ENCODE measurements around the gene ANGPTL3.

ANGPTL3 gene

DNA sequence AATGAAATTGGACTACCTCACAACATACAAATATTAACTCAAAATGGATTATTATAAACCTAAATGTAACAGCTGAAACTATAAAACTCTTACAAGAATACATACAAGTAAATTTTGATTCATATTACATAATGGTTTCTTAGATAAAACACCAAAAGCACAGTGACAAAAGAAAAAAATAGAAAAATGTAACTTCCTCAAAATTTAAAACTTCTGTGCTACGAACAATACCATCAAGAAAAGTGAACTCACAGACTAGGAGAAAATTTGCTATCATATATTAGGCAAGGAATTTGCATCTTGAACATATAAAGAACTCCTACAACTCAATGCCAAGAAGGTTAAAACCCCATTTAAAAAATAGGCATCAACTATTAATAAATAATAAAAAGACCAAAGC is 31.2 kb downstream of the ANGPTL3 start:
- DNase-seq: no peak

DNA sequence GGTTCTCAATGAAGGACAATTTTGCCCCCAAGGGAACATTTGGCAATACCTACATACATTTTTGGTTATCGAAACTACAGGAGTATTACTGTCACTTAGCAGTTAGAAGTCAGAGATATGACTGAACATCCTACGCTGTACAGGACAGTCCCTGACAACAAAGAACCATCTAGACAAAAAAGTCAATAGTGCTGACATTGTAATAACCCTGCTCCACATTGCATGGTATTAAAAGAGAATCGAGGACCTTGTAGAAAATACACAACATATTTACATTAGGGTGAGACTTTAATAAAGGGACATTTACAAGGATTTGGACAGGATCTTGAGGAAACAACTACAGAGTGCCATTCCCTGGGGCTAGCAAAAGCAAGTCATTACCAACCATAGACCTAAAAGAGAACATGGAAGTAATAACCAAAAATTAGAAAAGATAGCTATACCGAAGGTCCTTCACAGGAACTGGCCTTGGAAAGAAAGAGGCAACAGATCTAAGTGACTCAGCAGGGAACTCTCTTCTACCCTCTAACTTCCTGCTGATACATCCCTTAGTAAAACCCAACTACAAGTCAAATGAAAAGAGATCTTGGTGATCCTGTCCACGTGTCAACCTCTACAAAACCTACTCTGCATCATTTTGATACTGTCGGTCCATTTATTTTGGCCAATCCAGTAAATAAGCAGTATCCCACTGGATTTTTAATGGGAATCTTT is 40.2 kb downstream of the ANGPTL3 start:
- DNase-seq: no peak

DNA sequence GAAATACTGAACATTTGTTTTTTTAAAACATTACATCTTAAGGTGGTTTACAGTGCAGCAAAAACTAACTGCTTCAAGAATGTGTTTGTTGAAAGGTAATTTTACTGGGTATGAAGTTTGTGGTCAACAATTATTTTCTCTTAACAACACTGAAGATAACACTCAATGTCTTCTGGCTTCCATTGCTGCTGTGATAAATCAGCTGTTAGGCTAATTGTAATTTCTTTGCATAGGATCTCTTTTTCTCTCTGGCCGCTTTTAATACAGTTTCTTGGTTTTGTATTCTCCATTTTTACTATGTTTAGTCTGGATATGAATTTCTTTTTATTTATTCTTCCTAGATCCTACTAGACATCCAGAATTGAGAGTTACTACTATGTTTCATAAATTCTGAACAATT is 46.0 kb downstream of the ANGPTL3 start:
- DNase-seq: no peak

DNA sequence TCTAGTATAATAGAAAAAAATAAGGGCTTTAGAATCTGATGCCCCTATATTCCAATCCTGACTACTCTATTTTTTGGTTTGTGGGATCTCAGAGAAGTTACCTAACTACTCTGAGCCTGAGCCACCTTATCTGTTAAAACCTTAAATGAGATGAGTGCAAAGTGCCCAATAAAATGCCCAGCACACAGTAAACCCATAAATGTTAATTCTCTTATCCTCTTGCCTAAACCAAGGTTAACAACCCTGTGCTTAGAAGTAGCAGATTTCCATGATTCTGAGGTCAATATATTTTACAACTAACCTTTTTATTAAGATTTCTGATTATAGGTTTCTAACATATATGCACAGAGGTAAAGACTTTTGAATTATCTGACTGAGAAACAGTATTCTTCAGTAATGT is 55.1 kb downstream of the ANGPTL3 start:
- DNase-seq: no peak

DNA sequence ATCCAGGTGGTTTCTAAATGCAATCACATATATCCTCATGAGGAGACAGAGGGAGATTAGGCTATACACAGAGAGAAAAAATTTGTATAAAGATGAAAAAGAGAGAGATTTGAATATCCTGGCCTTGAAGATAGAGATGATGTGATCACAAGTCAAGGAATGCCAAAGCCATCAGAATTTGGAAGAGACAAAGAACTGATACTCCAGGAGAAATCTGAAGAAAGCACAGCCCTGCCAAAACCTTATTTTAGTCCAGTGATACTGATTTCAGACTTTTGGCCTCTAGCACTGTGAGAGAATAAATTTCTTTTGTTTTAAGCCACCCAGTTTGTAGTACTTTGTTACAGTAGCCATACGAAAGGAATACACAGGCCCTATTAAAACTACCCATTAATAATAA is 57.4 kb downstream of the ANGPTL3 start:
- no peak for DNase-seq

Measured in stimulated activated CD4-positive, alpha-beta T cell treated with anti-CD3 and anti-CD28 coated beads, Interleukin-1b, Interleukin-23, amount 100 ng/mL, for 48 hours (primary cell).